Choroid plexus epithelial cell (primary cell): ENCODE data around the gene RPS6KA2.

Experiments used
- DNase-seq: peaks from one replicate; pipeline ENCODE4 v3.0.0-alpha.2; 2010; ENCODE audit warnings: low read depth
- H3K4me3 ChIP-seq: 2 replicates; pipeline ENCODE4 v1.5.1; 2011; ENCODE audit warnings: low read depth, mild to moderate bottlenecking, control low read depth, low read length, moderate library complexity
- CTCF ChIP-seq: conservative IDR thresholded peaks from 2 replicates; pipeline ENCODE4 v1.5.1; 2011; ENCODE audit warnings: low read depth, mild to moderate bottlenecking, control low read depth, inconsistent platforms, low read length, moderate library complexity

Gene RPS6KA2

GRCh38 chr6:166592821-166593220, 34.2 kb downstream of the RPS6KA2 start:
- no peak for TF ChIP-seq CTCF
- no peak overlapping the region for H3K4me3 ChIP-seq
- peak; percentile 93 for DNase-seq

DNA sequence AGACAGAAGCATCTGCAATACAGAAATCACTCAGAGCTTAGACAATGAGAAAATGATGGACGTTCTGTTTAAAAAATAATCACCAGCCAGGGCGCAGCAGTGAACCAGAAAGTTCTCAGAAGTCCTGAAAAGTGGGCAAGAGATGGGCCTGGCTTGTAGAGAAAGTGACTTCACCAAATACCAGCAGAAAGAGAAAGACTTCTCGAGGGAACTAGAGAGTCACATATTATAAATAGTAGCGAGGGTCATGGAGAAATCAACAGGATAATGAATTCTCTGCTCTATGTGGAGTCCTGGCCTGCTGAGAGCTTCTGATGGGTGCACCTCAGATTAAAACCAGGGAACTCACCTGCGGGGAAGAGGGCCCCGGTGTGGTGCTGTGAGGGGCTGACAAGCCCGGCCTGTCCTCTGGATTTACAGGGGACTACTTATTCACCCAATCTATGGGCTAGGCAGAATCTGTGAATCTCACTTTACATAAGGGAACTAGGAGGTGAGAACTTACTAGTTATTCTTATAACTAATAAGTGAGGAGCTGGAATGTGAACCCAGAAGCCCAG, 35.0 kb downstream of the RPS6KA2 start:
- no peak overlapping the region for H3K4me3 ChIP-seq
- peak; percentile 38 for DNase-seq
- no peak for TF ChIP-seq CTCF

DNA sequence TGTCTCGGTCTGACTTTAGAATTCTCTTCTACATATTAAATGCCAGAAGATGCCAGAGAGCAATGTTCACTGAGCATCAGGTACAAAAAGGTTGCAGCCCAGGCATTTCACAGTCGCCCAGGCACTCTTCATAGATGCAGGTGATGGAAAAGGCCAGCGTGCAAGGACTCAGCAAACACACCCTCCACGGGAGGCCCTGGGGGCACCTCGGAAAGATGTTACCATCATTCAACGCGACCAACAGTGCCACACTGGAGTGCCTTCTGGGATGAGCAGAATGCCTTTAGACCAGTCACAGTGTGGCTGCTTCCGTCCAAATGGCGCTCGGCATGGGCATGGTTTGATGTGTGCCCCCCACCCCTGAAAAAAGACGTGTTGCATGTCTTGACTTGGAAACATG, 36.0 kb downstream of the RPS6KA2 start:
- no peak overlapping the region for H3K4me3 ChIP-seq
- DNase-seq: no peak
- no peak for TF ChIP-seq CTCF

GRCh38 chr6:166589786-166590574, 37.1 kb downstream of the RPS6KA2 start:
- H3K4me3 ChIP-seq: no peak overlapping the region
- TF ChIP-seq CTCF: no peak
- no peak for DNase-seq

DNA sequence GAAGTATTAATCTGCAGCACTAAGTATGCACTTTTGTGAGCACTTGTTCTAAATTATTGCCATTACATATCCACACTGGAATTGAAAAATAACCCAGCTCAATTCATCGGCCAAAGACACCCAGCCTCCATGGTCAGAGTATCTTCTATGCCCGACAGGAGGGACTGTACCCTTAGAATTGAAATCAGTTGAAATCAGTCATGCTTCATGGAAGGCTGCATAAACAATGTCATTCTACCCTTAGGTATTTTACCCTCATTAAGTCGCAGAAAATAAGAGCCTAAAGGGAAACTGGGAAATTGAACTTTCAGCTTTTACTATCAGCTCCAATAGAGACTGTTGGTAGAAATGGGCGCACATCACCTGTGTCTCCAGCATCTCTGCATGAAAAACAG, 37.7 kb downstream of the RPS6KA2 start:
- TF ChIP-seq CTCF: no peak
- no peak overlapping the region for H3K4me3 ChIP-seq
- no peak for DNase-seq

GRCh38 chr6:166588691-166589336, 38.2 kb downstream of the RPS6KA2 start:
- H3K4me3 ChIP-seq: no peak overlapping the region
- TF ChIP-seq CTCF: no peak
- peak; percentile 93 for DNase-seq
